Medulla oblongata (tissue), 1 donor: ENCODE measurements around the gene ERAS.
"Not testable (repeated sequence)": the region's sequence is repeated elsewhere in the genome, so short reads cannot be mapped to it uniquely, and the experiment has no call there.

Source experiments
- DNase-seq: peaks from one replicate; pipeline ENCODE4 v3.0.0-alpha.2; 2015; ENCODE audit errors: extremely low spot score

Gene ERAS

DNA sequence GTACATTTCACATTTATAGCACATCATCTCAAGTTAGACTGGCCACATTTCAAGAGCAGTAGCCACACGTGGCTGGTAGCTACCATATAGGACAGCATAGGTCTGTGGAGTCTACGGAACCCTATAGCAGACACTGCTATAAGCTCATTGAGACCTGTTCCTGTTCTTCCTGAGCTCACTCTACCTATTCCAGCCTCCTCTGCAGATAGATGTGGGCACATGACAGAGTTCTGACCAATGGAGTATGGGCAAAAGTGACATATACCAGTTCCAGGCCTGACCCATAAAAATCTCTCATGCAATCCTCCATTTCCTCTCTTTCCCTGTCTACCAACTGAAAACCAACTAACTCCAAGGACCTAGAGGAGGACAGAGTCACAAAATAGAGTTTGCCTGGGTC, 28.0 kb upstream of the ERAS start:
- DNase-seq: no peak

DNA sequence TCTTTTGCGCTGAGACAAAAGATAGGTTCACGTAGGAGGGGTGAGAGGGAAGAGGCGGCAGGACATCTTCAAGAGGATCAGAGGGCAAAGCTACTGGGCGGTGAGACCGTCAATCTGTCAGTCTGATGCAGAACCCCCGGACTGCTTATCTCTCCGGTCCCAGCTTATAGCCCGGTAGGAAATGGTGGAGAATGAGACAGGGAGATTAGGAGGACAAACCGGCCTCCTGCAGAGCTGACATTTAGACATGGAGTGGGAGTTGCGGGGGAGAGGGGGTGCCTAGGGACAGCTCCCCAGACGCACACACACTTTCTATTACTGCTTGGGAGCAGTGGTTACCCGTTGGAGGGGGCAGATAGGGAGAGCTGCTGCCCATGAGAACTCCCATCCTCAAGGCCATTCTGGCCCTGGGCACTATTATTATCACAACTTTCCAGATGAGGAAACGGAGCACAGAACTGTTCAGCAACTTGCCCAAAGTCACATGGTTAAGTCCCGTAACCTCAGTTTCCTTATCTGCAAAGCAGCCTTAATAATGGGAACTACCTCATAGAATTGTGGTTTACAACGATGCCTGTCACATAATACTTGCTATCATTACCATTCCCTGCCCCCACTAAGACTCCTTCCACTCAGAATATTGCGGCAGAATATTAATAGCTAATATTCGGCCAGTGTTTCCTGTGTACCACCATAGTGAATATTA, 25.6 kb upstream of the ERAS start:
- DNase-seq: no peak

DNA sequence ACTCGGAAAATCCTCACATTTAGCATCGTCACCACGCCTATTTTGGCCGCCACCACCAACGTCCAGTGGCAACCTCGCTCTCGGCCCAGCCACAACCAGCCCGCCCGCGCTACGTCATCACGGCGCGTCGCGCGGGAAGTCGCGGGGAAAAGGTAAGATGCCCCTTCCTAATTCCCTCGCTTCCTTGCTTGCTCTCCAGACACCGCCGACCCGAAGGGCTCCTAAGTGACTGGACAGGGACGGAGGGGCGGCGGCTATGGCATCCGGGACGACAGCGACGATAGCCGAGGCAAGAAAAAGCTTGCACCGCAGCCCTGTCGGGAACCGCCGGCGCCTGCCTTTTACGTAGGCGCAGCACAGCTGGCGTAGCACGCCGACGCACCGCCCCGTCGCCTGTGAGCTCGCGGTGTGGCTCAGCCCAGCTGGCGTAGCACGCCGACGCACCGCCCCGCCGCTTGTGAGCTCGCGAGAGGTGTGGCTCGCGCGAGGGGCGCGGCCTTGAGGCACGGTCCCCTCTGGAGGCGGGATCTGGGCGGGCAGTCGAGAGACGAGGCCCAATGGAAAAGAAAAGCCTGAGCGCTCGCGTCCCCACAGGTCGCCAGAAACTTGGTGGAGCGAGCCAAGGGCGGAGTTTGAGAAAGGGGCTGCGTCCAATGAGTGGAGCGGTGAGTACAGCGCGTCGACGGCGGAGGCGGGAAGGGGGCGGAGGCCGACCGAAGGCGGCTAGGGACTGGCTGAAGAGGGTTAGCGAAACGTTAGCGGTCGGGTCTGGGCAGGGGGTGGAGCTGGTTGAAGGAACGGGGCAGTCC, 24.8 kb upstream of the ERAS start, which contains the start of gene HDAC6:
Gene HDAC6 (plus strand): TSS at position 788 of the 809 bp plus-strand sequence. CDS start 626 bp downstream, outside the sequence.
- peak; percentile 98 for DNase-seq

DNA sequence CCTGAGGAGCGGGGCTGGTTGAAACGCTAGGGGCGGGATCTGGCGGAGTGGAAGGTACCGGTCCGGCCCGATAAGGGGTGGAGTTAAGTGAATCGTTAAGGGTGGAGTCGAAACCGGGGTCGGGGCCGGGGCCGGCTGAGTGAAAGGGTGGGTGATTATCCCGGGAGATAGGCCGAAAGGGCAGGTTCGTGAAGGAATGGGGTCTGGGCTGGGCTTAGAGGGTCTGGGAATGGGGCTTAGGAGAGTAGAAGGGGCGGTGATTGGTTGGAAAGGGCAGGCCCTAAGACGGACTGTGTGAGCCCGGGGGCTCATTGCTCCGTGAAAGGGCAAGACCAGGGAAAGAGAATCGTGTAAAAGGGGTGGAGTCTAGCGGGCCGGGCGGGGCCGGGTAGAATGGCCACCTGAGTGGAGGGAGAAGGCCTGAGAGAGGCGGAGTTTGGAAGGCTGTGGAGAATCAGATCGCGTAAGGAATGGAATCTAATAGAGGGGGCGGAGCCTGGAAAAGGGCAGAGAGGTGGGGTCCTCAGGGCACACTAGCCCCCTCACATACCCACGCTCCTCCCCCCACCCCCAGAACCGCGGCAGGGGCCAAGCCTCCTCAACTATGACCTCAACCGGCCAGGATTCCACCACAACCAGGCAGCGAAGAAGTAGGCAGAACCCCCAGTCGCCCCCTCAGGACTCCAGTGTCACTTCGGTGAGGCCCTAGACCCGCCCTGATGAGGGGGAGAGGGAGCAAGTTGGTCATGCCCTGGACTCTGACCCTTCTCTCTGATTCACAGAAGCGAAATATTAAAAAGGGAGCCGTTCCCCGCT, 24.0 kb upstream of the ERAS start:
- peak; percentile 49 for DNase-seq

DNA sequence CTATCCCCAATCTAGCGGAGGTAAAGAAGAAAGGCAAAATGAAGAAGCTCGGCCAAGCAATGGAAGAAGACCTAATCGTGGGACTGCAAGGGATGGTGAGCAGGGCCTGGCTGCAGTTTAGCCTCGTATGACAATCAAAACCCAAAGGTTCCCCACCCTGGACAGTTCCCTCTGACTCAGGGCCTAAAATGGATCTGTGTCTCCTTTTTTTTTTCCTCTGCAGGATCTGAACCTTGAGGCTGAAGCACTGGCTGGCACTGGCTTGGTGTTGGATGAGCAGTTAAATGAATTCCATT, 23.5 kb upstream of the ERAS start:
- no peak for DNase-seq

DNA sequence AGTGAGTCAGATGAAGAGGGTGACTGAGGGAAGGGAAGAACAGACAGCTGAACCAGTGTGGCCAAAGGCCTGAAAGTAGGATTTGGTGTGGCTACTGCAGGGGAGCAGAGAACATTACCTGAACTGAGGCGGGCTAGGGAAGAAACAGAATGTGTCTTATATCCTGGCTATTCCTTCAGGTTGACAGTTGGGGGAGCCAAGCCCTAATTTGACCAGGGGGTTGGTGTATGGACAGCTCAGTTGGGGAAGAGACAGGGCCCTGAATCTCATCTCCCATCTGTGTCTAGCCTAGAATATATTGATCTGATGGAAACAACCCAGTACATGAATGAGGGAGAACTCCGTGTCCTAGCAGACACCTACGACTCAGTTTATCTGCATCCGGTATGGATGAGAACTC, 20.2 kb upstream of the ERAS start:
- DNase-seq: no peak

DNA sequence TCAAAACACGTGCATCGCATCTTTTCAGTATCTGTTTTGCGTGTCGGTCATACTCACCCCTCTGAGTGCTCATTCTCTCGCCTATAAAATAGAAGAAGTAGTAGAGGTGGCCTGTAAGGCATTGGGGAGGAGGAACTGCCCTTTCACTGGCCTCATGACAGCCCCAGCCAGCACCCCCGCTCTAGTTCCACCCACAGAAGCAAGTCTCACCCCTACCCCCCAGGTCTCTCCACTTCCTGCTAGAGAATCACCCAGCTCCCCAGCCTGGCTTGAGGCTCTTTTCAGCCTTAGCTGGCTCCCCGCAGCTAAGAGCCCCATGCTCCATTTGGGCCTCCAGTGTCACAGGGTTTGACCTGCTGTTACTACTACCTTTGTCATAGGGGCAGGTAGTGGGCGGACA, 12.7 kb upstream of the ERAS start:
- peak; percentile 15 for DNase-seq

DNA sequence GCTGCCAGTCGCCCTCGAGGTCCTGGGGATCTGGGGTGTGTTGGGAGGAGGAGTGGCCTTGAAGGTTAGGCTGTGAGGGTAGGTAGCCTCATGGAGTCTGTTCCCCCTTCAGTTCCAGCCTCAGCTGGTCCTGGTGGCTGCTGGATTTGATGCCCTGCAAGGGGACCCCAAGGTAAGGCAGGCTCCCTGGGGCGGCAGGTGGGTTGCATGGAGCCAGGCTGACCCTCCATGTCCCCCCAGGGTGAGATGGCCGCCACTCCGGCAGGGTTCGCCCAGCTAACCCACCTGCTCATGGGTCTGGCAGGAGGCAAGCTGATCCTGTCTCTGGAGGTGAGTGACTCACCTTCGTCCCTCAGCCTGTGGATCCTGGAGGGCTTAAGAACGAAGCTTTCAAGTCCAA, 11.6 kb upstream of the ERAS start:
- DNase-seq: no peak

DNA sequence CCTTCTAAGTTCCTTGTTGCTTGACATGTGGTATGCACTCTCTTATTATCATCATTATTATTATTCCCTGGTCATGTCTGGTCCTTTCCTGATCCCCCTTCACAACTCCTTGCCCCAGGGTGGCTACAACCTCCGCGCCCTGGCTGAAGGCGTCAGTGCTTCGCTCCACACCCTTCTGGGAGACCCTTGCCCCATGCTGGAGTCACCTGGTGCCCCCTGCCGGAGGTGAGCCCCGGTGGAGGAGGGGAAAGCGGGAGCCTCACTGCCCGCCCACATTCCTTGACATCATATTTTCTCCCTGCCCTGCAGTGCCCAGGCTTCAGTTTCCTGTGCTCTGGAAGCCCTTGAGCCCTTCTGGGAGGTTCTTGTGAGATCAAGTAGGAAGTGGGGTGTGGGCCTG, 11.0 kb upstream of the ERAS start:
- DNase-seq: no peak

DNA sequence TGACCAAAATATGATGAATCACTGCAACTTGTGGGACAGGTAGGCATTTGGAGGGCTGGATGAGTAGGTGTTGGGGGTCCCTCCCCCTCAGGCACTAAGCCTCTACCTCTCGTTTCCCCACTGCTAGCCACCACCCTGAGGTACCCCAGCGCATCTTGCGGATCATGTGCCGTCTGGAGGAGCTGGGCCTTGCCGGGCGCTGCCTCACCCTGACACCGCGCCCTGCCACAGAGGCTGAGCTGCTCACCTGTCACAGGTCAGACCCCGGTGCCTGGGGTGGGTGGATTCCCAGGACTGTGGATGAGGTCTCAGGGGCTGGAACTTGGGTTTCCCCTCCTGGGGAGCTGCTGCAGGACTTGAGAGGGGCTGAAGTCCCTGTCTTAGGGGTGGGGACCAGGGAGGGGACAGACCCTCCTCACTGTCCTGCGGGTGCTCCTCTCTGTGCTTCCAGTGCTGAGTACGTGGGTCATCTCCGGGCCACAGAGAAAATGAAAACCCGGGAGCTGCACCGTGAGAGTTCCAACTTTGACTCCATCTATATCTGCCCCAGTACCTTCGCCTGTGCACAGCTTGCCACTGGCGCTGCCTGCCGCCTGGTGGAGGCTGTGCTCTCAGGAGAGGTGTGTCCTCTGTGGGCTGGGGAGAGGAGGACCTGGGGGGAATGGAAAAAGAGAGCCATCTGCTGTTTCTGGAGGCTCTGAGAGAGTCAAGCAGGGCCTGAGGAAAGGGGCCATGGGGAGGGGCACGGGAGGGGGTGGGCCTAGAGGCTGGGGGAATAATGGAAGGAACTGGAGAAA, 10.1 kb upstream of the ERAS start:
- DNase-seq: no peak

DNA sequence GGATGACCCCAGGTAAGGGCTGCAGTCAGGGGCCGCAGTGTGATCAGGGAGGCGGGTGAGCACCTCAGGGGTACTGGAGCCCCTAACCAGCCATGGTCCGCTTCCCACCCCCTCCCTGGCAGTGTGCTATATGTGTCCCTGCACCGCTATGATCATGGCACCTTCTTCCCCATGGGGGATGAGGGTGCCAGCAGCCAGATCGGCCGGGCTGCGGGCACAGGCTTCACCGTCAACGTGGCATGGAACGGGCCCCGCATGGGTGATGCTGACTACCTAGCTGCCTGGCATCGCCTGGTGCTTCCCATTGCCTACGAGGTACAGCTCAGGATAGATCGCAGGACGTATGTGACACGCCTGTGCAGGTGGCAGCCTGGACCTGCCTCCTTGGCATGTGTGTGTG, 8.2 kb upstream of the ERAS start:
- DNase-seq: no peak

DNA sequence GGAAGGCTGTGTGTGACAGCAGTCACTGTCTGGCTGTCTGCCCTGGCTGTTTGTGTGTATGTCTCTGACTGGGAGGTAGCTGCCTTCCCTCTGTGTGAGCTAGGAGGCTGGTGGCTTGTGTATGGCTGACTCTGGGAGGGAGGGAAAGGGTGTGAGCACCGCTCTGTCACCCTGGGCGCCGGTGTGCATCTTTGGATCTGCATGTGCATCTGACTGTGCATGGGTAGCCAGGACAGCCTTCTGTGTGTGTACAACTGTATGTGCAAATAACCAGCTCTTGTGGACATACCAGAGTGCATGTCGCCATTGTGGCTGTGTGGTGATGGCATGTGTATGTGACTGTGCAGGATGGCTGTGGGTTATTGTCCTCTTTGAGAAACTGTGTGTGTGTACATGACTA, 7.4 kb upstream of the ERAS start:
- DNase-seq: no peak

DNA sequence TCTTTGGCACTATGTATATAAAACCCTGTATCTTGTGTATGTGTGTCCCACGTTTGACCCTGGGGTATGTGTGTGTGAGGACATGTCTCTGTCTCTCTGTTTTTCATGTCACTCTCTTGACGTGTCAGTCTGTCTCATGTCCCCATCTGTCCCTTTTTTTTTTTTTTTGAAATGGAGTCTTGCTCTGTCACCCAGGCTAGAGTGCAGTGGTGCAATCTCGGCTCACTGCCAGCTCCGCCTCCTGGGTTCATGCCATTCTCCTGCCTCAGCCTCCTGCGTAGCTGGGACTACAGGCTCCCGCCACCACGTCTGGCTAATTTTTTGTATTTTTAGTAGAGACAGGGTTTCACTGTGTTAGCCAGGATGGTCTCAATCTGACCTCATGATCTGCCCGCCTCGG, 6.9 kb upstream of the ERAS start:
- DNase-seq: not testable (repeated sequence)

DNA sequence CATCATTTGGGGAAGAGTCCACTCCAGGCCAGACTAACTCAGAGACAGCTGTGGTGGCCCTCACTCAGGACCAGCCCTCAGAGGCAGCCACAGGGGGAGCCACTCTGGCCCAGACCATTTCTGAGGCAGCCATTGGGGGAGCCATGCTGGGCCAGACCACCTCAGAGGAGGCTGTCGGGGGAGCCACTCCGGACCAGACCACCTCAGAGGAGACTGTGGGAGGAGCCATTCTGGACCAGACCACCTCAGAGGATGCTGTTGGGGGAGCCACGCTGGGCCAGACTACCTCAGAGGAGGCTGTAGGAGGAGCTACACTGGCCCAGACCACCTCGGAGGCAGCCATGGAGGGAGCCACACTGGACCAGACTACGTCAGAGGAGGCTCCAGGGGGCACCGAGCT, 3.3 kb upstream of the ERAS start:
- no peak for DNase-seq

DNA sequence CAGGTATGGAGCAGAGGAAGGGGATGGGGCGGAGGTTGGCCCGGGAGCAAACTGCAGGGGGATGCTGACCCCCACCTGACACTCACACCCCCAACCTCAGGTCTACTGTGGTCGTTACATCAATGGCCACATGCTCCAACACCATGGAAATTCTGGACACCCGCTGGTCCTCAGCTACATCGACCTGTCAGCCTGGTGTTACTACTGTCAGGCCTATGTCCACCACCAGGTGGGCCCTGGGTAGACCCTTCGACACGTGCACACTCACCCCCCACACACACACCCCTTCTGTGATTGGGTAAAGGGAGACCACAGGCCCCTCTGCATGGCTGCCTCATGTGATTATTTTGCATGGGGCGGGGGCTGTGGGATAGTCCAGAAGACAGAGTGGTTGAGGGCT, 2.2 kb upstream of the ERAS start:
- DNase-seq: no peak

DNA sequence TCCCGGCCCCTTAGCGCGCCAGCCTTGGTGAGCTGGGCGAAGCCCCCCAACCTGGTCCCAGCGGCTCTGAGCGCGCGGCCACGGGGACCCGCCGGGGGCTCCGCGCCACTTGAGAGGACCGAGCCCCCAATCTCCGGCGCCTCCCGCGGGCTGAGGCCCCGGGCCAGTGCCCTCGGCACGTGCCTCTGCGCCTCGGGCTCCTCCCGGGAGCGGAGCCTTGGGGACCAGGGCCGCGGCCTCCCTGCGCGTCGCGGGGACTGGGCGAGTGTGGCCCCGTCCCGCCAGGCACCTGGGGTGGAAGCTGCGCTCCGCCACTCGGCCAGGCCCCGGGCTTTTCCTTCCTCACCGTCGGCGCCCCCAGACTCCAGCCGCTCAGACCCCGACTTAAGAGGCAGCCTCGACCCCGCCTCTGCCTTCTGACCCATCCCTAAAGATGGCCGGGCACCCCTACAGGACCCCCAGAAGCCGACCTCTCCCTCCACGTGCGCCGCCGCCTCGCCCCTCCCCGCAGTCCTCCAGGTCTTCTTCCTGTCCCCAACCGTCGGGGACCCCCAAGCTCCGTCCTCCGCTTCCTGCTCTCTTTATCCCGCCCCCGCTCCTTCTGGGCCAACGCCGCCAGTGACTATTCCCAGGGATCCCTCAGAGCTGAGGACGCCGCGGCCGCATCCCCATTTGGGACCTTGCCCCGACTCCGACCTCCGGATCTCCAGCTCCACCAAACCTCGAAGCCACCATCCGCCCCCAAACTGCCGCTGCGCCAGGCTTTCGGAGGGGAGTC, 752 bp downstream of the ERAS start:
- no peak for DNase-seq

DNA sequence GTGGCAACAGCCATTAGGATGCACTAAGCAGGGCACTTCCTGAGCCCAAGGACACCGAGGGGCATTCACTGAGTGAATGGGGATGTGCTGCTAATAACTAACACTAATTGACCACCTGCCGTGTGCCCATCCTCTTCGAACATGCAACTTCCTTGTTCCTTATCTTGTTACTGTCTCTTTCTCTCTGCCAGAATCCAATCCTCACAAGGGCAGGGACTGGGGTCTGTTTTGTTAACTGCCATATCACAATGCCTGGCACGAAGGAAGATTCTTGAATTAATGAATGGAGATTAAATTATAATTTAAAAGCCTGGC, 1.3 kb downstream of the ERAS start:
- DNase-seq: no peak

DNA sequence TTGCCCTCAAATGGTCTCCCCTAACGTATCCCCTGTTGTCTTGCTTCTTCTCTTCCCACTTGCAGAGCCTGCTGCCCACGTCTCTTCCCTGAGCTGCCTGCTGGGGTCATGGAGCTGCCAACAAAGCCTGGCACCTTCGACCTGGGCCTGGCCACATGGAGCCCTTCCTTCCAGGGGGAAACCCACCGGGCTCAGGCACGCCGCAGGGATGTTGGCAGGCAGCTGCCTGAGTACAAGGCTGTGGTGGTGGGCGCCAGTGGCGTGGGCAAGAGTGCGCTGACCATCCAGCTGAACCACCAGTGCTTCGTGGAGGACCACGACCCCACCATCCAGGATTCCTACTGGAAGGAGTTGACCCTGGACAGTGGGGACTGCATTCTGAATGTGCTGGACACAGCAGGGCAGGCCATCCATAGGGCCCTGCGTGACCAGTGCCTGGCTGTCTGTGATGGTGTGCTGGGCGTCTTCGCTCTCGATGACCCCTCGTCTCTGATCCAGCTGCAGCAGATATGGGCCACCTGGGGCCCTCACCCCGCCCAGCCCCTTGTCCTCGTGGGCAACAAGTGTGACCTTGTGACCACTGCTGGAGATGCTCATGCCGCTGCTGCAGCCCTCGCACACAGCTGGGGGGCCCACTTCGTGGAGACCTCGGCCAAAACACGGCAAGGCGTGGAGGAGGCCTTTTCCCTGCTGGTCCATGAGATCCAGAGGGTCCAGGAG, 2.9 kb downstream of the ERAS start:
- no peak for DNase-seq

DNA sequence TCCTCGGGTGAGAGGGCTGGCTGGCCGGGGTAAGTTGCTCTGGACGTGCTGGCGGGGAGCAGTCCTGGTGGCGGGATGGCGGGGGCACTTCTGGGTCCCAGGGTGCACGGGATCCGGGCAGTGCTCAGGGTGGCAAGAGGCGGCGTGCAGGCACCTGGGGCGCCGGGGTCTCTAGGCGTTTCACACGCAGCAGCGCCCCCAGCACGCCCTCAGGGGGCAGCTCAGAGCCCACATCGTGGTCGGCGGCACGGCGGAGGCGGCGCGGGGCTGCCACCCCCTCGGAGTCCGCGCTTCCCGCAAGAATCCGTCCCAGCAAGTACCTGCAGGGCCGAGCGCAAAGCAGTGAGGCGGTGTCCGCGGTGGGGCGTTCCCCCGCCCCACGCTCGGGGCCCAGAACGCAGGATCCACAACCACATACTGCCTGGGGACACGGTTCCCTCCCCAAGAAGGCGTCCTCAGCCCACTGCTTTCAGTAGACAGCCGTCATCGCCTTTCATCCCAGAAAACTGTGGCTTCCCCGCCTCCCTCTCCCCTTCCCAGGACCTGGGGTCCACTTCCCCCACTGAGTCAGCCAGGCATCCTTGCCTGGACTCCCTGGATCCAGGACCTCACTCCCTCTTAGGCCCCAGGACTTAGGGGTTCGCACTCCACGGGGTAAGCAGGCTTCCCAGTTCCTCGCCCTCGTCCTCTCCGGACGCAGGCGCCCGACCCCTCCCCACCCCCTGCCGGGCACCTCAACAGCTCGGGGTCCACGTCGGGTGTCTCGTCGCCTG, 5.0 kb downstream of the ERAS start:
- no peak for DNase-seq

DNA sequence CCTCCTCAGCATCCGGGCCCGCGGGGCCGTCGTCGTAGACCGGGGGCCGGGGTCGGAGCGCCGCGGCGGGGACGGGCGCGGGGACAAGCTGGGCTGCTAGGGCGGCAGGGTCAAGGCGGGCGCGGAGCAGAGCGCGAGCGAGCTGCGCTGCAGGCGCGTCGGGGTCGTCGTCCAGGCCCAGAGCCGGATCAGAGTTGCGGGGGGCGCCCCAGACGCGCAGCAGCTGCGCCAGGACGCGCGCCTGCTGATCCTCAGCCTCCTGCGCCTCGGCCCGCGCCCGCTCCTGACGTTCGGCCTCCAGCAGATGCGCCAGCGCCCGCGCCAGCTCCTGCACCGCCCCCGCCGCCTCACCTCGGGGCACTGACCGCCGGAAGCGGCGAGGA, 5.6 kb downstream of the ERAS start:
- DNase-seq: no peak
